NCI-H524 (cell line): Measurements from ENCODE around the gene FYN.

Experiments used
- DNase-seq, 2 experiments: peaks; one replicate each; lab custom pipeline; 2025; lab: John Stamatoyannopoulos, UW

Gene FYN

GRCh38 chr6:111831408-111831807 lies 41.8 kb downstream of the FYN start:
- DNase-seq = no peak

GRCh38 chr6:111829998-111830397 lies 43.3 kb downstream of the FYN start:
- DNase-seq = no peak

DNA sequence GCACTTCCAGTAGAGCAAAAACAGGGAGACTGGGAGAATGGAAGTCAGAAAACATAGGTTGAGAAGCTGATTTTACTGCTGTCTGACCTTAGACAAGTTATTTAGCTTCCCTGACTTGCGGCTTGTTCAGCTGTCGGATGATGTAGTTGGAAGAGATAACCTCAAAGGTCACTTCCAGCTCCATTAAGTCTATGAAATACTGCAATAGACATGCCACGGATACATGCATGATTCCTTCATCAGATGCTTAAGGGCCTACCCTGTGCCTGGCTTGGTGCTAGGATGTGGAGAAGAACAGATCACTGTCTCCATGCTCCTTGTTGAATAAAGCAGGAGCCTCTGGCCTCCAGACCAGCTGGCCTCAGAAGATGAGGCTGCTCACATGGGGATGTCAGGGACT lies 43.7 kb downstream of the FYN start:
- DNase-seq = no peak

DNA sequence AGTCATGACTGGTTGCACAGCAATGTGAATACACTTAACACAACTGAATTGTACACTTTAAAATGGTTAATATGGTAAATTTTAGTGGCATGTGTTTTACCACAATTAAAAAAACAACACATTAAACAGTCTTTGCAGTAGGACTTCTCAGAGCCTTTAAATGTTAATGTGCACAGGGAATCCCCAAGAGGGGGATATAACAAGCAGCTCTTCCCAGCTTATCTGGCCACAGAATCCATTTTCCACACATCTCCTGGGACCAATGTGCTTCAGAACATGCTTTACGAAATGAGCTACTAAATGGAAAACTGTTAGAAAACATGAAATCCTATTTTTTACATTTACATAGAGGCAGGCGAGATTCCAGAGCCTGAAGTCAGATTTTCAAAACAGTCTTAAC lies 44.4 kb downstream of the FYN start:
- no peak for DNase-seq

DNA sequence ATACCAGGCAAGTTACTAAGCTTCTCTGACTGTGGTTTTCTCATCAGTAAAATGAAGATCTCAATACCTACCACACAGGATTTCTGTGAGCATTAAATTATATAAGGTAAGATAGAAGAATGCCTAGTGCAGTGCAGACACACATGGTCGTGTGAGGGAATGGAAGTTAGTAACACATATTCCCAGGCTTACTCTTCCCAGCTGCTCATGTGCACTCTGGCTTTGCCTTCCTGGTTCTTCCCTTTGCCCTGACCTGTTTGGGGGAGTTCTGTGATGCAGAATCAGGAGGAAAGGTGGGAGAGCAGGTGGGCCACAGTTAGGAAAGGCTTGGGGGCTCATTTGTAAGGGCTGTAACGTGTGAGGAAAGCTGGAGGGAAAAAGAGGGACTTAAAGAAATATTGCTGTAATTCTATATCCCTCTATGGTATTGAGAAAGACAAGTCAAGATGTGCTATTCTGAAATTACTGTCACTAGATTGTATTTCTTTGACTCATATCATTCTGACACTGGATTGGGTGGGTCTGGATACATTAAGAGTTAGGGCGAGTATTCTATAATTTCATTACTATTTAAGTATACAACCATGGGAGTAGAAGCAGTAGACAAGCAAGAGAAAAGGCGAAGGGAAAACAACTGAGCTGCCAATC lies 47.7 kb downstream of the FYN start:
- DNase-seq = no peak

DNA sequence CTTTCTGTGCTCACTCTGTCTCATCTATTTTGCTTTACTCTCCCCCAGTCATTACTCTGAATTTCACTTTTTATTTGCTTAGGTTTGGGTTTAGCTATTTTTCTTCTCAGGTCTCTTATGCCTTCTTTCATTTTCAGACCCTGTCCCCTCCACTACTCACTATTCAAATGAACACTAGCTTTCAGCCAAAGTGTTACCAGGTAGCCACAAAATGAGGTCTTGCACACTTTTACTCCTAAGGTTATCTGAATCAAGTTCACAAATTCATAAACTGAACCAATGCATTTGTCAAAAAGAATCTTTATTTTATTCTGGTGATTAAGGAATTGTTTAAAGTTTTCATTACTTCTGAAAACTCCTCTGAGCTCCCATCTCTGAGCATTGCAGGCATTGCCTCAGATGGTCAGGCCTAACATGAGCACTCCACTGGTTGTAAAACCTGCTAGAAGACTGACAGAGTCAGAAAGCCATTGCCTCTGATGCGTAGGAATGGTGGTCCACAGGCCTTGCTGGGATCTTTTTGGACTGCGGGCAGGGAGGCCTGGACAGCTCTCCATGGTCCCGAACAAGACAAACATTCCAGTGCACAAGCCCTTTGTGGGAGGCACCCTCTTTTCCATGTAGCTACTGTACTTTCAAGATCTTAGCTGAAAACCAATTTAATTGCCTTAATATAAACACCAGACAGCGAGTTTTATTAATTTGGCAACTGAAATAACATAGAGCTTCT lies 48.5 kb downstream of the FYN start:
- DNase-seq = no peak

DNA sequence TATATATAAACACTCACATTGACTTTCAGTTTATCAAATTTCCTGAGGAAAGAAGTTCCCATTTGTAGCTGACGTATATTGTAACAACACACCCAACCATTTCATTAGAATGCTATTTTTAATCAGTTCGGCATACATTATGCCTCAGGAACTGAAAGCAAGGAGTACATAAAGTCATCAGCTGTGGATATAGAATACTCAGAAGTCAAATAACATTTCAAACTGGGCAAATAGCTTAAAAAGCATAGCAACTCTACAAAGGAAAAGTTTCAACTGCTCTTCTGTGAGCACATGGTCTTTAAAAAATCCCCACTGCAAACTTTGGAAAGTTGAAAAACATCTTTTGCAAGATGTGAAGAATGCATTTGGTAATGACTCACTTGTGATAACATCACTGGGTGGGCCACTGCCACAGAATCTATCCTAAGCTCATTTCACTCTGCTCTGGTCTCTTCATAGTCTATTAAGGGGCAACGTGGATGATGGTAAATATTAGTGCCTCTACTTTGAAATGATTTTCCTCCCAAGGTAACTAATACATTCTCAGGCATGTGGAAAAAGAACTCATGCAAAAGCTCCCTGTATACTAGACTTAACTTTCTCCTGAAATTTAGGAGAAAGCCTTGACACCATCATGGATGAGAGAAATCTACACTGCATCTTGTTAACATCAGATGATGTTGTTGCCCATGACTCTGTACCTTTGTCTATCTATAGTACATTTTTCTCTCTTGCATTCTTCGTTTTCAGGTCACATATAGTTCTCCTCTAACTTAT lies 49.2 kb downstream of the FYN start:
- DNase-seq = no peak

GRCh38 chr6:111823012-111823411 lies 50.2 kb downstream of the FYN start:
- DNase-seq = no peak

GRCh38 chr6:111819458-111819857 lies 53.8 kb downstream of the FYN start:
- DNase-seq = no peak

DNA sequence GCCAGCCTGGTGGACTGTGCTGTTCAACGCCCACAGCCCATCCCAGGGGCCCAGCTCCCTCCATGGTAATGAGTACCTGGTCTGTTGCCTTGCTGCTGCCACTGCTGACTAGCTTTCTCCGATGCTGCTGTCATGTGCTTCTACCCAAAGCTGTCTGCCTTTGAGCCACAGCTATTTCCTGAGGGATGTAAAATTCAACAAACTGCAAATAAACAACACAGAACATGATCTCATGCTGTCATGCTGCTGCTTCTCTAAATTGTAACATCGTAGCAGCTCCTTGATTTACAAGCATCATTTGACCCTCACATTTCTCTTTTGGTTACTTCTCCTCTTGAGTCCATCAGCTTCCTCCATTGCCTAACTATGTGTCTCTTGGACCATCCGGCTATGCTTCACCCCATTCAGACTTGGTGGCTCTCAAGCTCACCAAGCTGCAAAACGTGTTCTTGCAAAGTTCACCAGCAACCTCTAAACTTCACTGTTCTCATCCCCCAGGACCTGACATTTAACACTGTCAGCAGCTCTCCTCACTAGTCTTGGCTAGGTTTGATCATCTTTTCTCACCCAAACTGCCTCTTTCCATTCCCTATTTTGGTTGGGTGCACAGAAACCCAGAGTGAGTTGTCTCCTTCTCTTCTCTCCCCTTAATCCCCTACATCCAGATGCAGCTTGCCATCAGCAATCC lies 54.6 kb downstream of the FYN start:
- no peak for DNase-seq

DNA sequence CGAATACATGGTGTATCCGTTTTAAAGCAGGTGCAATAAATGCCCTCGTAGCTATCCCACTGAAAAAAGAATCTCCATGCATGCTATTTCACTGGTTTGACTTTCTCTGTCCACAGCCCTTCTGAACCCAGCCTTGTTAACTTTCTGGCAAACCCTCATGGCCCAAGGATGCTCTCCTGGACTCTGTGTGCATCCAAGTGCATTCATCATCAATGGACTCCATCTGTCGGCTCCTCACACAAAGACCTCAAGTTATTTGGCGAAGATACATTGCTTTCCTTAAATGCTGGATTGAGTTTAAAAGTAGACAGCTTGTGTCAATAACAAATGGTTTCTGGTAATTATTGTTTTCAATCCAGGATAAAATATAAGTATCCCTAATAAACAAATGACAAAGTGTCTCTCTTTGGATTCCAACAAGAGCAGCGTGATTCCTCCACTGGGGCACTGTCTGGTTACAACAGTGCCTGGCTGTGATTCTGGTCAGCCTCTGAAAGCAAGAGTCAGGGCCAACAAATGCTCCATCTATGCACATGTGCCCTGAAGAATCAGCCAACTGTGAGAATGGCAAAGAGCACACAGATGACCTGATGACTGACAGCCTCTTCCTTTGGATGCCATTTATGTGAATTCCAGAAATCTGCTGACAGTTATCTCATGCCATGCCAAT lies 55.7 kb downstream of the FYN start:
- no peak for DNase-seq

GRCh38 chr6:111813677-111814310 lies 59.5 kb downstream of the FYN start:
- no peak for DNase-seq

- no peak for DNase-seq
Measured at GRCh38 chr6:111813237-111813636, 60.0 kb downstream of the FYN start.

GRCh38 chr6:111812060-111813038 lies 60.9 kb downstream of the FYN start:
- peak; percentile 95 to 99 for DNase-seq

GRCh38 chr6:111810294-111811131 lies 62.7 kb downstream of the FYN start:
- peak in 1 of 2 experiments; percentile 32 for DNase-seq

GRCh38 chr6:111809766-111810165 lies 63.5 kb downstream of the FYN start:
- no peak for DNase-seq

- DNase-seq = peak; percentile 63 to 89
Measured at GRCh38 chr6:111809264-111809663, 64.0 kb downstream of the FYN start.

- no peak for DNase-seq
Measured at GRCh38 chr6:111808493-111808892, 64.8 kb downstream of the FYN start.
